Subcutaneous abdominal adipose tissue (tissue), 5 donors: ENCODE measurements around the gene TMEM14C.
A peak's percentile ranks its signal among the peaks of the same experiment; 100 is the strongest.

Source experiments
- H3K27ac ChIP-seq: one replicate; pipeline ENCODE4 v1.7.0; 2013; ENCODE audit warnings: low read depth, mild to moderate bottlenecking, inconsistent platforms, low read length, moderate library complexity
- H3K27me3 ChIP-seq, 5 donors: one replicate each; pipeline ENCODE4 v1.7.0; 2013; ENCODE audit warnings: low read length in 5 of 5, inconsistent platforms in 1 of 5; ENCODE audit not compliant: control insufficient read depth in 5 of 5, insufficient read depth in 4 of 5
- H3K36me3 ChIP-seq, 5 donors: one replicate each; pipeline ENCODE4 v1.7.0; 2013; ENCODE audit warnings: low read length in 5 of 5; ENCODE audit not compliant: control insufficient read depth in 5 of 5, insufficient read depth in 5 of 5
- H3K4me1 ChIP-seq, 5 donors: one replicate each; pipeline ENCODE4 v1.7.0; 2013; ENCODE audit warnings: low read length in 5 of 5, mild to moderate bottlenecking in 3 of 5, moderate library complexity in 1 of 5; ENCODE audit not compliant: control insufficient read depth in 5 of 5, insufficient read depth in 5 of 5
- H3K4me3 ChIP-seq, 5 donors: one replicate each; pipeline ENCODE4 v1.7.0; 2013; ENCODE audit warnings: low read length in 5 of 5, low read depth in 1 of 5
- H3K9ac ChIP-seq, 5 donors: one replicate each; pipeline ENCODE4 v1.7.0; 2013; ENCODE audit warnings: low read length in 5 of 5, mild to moderate bottlenecking in 4 of 5, moderate library complexity in 3 of 5
- H3K9me3 ChIP-seq, 5 donors: one replicate each; pipeline ENCODE4 v1.7.0; 2013; ENCODE audit warnings: low read length in 5 of 5; ENCODE audit not compliant: control insufficient read depth in 5 of 5
- donor health status: healthy.
- donor health status: healthy.
- donor health status: healthy.
- donor health status: healthy.
- donor health status: healthy.

The TMEM14C gene

GRCh38 chr6:10722820-10723566 lies at the start of gene TMEM14C:
Gene TMEM14C (plus strand): TSS chr6:10723070. CDS start chr6:10724614, 1,544 bp downstream.
- Histone ChIP-seq H3K27me3 (no peaks in the 10 kb centered on the region), H3K4me3 (peak within 1 kb of the TSS; percentile 83 to 93 (median 85)), H3K9me3 (peaks cover 0 to 3% (median 0%) of the 10 kb centered on the region in 5 donors), H3K9ac (peak within 1 kb of the TSS; percentile 84 to 94 (median 89)), H3K4me1 (peaks cover 4 to 40% (median 33%) of the 10 kb centered on the region in 5 donors), H3K36me3 (peaks cover 0 to 27% (median 12%) of the 10 kb centered on the region in 5 donors), H3K27ac (peak within 1 kb of the TSS; percentile 90)

GRCh38 chr6:10676403-10676802 lies 46.5 kb upstream of the TMEM14C start:
- no peak overlapping the region for H3K9ac ChIP-seq
- H3K9me3 ChIP-seq = no peaks in the 10 kb centered on the region
- H3K27ac ChIP-seq = no peak overlapping the region
- H3K27me3 ChIP-seq = no peaks in the 10 kb centered on the region
- H3K4me3 ChIP-seq = no peak overlapping the region
- H3K36me3 ChIP-seq = no peaks in the 10 kb centered on the region
- H3K4me1 ChIP-seq = no peaks in the 10 kb centered on the region

GRCh38 chr6:10678456-10678855 lies 44.4 kb upstream of the TMEM14C start:
- H3K9ac ChIP-seq = no peak overlapping the region
- H3K27me3 ChIP-seq = no peaks in the 10 kb centered on the region
- H3K4me3 ChIP-seq = no peak overlapping the region
- no peaks in the 10 kb centered on the region for H3K9me3 ChIP-seq
- no peaks in the 10 kb centered on the region for H3K4me1 ChIP-seq
- no peaks in the 10 kb centered on the region for H3K36me3 ChIP-seq
- H3K27ac ChIP-seq = no peak overlapping the region

GRCh38 chr6:10681795-10682194 lies 41.1 kb upstream of the TMEM14C start:
- Histone ChIP-seq H3K4me3 (no peak overlapping the region), H3K4me1 (no peaks in the 10 kb centered on the region), H3K27ac (no peak overlapping the region), H3K27me3 (peaks cover 0 to 6% (median 3%) of the 10 kb centered on the region in 5 donors), H3K9me3 (no peaks in the 10 kb centered on the region), H3K36me3 (no peaks in the 10 kb centered on the region), H3K9ac (no peak overlapping the region)

GRCh38 chr6:10682355-10682988 lies 40.4 kb upstream of the TMEM14C start:
- H3K9me3 ChIP-seq = no peaks in the 10 kb centered on the region
- H3K4me3 ChIP-seq = no peak overlapping the region
- no peak overlapping the region for H3K9ac ChIP-seq
- no peak overlapping the region for H3K27ac ChIP-seq
- H3K4me1 ChIP-seq = no peaks in the 10 kb centered on the region
- no peaks in the 10 kb centered on the region for H3K36me3 ChIP-seq
- H3K27me3 ChIP-seq = peaks cover 0 to 8% (median 3%) of the 10 kb centered on the region in 5 donors

GRCh38 chr6:10684618-10685017 lies 38.3 kb upstream of the TMEM14C start:
- Histone ChIP-seq H3K27ac (no peak overlapping the region), H3K4me1 (no peaks in the 10 kb centered on the region), H3K4me3 (no peak overlapping the region), H3K36me3 (no peaks in the 10 kb centered on the region), H3K9me3 (no peaks in the 10 kb centered on the region), H3K9ac (no peak overlapping the region), H3K27me3 (peaks cover 0 to 8% (median 3%) of the 10 kb centered on the region in 5 donors)

- Histone ChIP-seq H3K4me1 (no peaks in the 10 kb centered on the region), H3K9ac (no peak overlapping the region), H3K9me3 (no peaks in the 10 kb centered on the region), H3K27me3 (peaks cover 0 to 8% (median 3%) of the 10 kb centered on the region in 5 donors), H3K27ac (no peak overlapping the region), H3K36me3 (no peaks in the 10 kb centered on the region), H3K4me3 (no peak overlapping the region)
Measured at GRCh38 chr6:10685092-10685915, 37.6 kb upstream of the TMEM14C start.

- peaks cover 0 to 3% (median 0%) of the 10 kb centered on the region in 5 donors for H3K4me1 ChIP-seq
- no peaks in the 10 kb centered on the region for H3K36me3 ChIP-seq
- peaks cover 0 to 8% (median 3%) of the 10 kb centered on the region in 5 donors for H3K27me3 ChIP-seq
- no peaks in the 10 kb centered on the region for H3K9me3 ChIP-seq
- H3K4me3 ChIP-seq = no peak overlapping the region
- no peak overlapping the region for H3K27ac ChIP-seq
- H3K9ac ChIP-seq = no peak overlapping the region
Measured at GRCh38 chr6:10686901-10687300, 36.0 kb upstream of the TMEM14C start.

- H3K9me3 ChIP-seq = no peaks in the 10 kb centered on the region
- H3K4me3 ChIP-seq = no peak overlapping the region
- H3K4me1 ChIP-seq = peaks cover 0 to 4% (median 0%) of the 10 kb centered on the region in 5 donors
- H3K27ac ChIP-seq = no peak overlapping the region
- peaks cover 0 to 8% (median 3%) of the 10 kb centered on the region in 5 donors for H3K27me3 ChIP-seq
- no peaks in the 10 kb centered on the region for H3K36me3 ChIP-seq
- H3K9ac ChIP-seq = no peak overlapping the region
Measured at GRCh38 chr6:10687582-10687981, 35.3 kb upstream of the TMEM14C start.
